ENCODE results near the gene CASZ1. TPM values are rescaled to one million over a fixed set of nuclear protein-coding genes. Genes with fewer than 3 reads are reported as not detected.

CASZ1 gene
- total RNA-seq, 2 donors from 2014 or later = 45.0 to 56.0 TPM

DNA sequence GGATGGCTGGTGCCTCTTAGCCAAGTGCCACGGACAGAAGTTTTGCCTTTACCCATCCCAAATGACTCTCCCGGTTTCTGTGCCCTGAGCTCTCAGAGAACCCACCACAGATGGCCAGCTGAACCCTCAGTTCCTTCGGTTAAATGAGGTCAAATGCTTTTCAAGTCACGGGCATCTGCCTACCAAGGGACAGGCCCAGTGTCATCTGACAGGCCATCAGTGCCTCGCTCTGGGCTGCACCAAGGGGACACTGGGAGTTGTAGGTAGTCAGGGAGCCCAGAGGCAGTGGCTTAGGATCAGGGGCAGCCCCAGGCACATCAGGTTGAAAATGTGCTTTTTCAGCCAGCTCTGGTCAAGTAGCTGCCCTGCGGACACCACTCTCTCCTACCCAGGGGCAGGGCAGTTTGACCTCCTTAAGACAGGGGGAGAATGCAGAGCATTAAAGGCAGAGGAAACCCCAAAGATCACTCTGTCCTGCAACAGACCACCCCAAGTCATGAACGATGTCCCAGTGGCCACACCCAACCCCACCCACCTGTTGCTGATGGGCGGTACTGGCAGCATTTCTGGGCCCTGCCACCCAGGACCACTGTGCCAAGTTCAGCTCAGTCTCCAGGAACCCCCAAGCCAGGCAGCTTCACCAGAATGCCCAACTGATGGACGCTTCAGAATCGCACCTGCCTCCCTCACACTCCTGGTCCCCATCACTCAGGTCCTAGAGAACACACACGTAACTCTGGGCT lies 60.7 kb downstream of the CASZ1 start:
- Histone ChIP-seq H3K9ac (ENCODE audit: low read depth in 2 of 2, low read length in 2 of 2) (peak overlapping the region in 1 of 2 donors; percentile 26), H3K27me3 (no peaks in the 10 kb centered on the region), H3K36me3 (no peaks in the 10 kb centered on the region), H3K9me3 (no peaks in the 10 kb centered on the region), H3K27ac (no peak overlapping the region), H3K4me1 (peaks cover 15% of the 10 kb centered on the region), H3K4me3 (no peak overlapping the region)
- intact Hi-C loops (cut with DNase I) = no loop called here
- DNase-seq = no peak
- TF ChIP-seq, protein P1, sequence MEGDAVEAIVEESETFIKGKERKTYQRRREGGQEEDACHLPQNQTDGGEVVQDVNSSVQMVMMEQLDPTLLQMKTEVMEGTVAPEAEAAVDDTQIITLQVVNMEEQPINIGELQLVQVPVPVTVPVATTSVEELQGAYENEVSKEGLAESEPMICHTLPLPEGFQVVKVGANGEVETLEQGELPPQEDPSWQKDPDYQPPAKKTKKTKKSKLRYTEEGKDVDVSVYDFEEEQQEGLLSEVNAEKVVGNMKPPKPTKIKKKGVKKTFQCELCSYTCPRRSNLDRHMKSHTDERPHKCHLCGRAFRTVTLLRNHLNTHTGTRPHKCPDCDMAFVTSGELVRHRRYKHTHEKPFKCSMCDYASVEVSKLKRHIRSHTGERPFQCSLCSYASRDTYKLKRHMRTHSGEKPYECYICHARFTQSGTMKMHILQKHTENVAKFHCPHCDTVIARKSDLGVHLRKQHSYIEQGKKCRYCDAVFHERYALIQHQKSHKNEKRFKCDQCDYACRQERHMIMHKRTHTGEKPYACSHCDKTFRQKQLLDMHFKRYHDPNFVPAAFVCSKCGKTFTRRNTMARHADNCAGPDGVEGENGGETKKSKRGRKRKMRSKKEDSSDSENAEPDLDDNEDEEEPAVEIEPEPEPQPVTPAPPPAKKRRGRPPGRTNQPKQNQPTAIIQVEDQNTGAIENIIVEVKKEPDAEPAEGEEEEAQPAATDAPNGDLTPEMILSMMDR (IDR thresholded peaks at IDR 0.05) = no peak

DNA sequence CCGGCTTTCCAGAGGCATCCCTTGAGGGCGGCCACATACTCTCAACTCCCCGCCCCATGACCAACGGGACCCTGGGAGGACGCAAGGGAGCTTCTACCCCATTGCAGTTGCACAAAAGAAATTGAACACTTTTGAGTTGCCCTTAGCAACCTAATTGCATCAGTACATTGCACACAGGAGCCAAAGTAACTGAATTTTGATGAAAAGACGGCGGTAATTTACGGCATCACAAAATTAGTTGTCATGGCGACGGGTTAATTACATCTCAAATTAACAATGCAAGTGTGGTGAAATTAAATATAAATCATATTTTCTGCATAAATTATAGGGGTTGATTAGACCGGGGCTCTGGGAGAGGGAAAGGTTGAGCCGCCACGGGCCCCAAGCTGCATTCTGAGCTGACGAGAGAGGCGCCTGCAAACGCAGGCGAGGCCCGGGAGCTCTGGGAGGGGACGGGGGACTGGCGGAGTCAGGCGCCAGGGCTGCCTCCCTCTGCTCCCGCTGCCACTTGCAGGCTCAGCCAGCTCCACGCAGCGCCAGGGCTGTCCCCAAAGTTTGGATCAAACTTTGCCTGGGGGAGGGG lies 61.4 kb downstream of the CASZ1 start:
- H3K27ac ChIP-seq = no peak overlapping the region
- H3K36me3 ChIP-seq = no peaks in the 10 kb centered on the region
- no peaks in the 10 kb centered on the region for H3K9me3 ChIP-seq
- intact Hi-C loops (cut with DNase I) = no loop called here
- no peak overlapping the region for H3K4me3 ChIP-seq
- H3K27me3 ChIP-seq = no peaks in the 10 kb centered on the region
- no peak overlapping the region for H3K9ac ChIP-seq (ENCODE audit: low read depth in 2 of 2, low read length in 2 of 2)
- TF ChIP-seq, protein P1 (IDR thresholded peaks at IDR 0.05) = no peak
- peaks cover 15% of the 10 kb centered on the region for H3K4me1 ChIP-seq
- DNase-seq = no peak

DNA sequence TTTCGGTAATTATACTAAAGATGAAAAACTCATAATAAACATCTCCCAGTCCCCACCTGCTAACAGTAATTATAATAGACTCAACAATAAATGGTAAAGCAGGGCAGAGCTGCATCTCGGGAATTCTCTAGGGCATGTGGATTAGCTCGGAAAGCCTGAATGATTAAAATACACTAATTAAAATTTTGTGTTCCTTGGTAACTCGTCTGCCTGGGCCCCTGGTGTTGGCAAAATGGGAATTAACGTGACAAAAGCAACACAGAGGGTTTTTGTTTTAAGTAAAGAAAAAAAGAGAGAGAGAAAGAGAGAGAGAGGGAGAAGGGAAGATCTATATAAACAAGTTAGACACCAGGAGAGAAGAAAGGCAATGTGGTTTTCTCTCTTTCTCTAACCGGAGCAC lies 62.1 kb downstream of the CASZ1 start:
- Histone ChIP-seq H3K9ac (ENCODE audit: low read depth in 2 of 2, low read length in 2 of 2) (no peak overlapping the region), H3K4me1 (peaks cover 15% of the 10 kb centered on the region), H3K4me3 (no peak overlapping the region), H3K36me3 (no peaks in the 10 kb centered on the region), H3K27me3 (no peaks in the 10 kb centered on the region), H3K27ac (no peak overlapping the region), H3K9me3 (no peaks in the 10 kb centered on the region)
- intact Hi-C loops (cut with DNase I) = no loop called here
- DNase-seq = no peak
- TF ChIP-seq, protein P1 (IDR thresholded peaks at IDR 0.05) = no peak

DNA sequence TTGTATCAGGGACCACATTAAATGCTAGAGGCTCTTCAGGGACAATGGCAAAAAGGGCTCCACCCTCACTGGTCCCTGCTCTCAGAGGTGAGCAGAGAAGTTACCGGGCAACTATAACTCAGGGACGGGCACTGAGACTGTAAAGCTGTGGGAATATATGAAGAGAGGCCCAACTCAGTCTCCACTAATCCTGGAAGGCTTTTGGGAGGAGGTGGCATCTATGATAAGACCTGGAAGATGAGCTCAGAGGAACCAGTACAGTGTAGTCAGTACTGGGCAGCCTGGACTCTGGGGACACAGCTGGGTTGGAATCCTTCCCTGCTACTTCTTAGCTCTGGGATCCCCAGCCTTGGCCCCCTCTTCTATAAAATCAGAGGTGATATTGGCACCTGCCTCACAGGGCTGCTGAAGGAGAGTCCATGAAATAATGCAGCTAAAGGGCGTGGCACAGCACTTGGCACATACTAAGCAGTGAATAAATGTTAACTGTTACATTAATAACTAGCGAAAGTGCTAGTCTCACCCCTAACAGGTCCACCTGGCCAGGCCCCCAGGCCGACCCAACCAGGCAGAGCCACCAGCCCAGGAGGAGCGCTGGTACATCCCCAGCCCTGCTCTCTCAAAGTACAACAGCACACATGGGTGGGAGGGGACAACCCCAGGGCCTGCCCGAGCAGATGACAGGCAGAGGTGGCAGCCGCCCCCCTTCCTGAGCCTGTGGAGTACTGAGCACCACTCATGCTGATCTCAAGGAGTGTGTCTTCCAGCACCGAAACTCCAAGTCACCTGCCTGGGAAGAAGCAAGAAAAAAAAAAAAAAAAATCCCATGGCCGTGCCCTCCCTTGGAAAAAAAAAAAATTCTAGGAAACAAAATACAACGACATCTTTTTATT lies 62.7 kb downstream of the CASZ1 start:
- H3K27ac ChIP-seq = no peak overlapping the region
- no peak for DNase-seq
- no peaks in the 10 kb centered on the region for H3K36me3 ChIP-seq
- no peak overlapping the region for H3K4me3 ChIP-seq
- peaks cover 15% of the 10 kb centered on the region for H3K4me1 ChIP-seq
- no peaks in the 10 kb centered on the region for H3K9me3 ChIP-seq
- intact Hi-C loops (cut with DNase I) = no loop called here
- TF ChIP-seq, protein P1 (IDR thresholded peaks at IDR 0.05) = no peak
- no peak overlapping the region for H3K9ac ChIP-seq (ENCODE audit: low read depth in 2 of 2, low read length in 2 of 2)
- H3K27me3 ChIP-seq = no peaks in the 10 kb centered on the region

DNA sequence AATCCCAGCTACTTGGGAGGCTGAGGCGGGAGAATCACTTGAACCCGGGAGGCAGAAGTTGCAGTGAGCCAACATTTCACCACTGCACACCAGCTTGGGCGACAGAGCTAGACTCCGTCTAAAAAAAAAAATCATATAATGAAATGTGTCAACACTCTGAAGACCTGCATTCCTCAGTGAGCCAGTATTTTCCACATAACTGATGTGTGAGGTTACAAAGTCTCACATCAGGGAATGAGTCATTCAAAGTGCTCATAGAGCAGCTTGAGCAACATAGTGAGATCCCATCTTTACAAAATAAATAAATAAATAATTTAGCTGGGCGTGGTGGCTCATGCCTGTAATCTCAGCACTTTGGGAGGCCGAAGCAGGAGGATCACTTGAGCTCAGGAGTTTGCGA lies 65.5 kb downstream of the CASZ1 start:
- Histone ChIP-seq H3K27ac (no peak overlapping the region), H3K27me3 (no peaks in the 10 kb centered on the region), H3K9ac (ENCODE audit: low read depth in 2 of 2, low read length in 2 of 2) (no peak overlapping the region), H3K4me3 (no peak overlapping the region), H3K4me1 (peaks cover 4% of the 10 kb centered on the region), H3K36me3 (no peaks in the 10 kb centered on the region), H3K9me3 (no peaks in the 10 kb centered on the region)
- TF ChIP-seq, protein P1 (IDR thresholded peaks at IDR 0.05) = no peak
- DNase-seq = no peak
- intact Hi-C loops (cut with DNase I) = no loop called here

Measured in colonic mucosa (tissue), 4 donors.